OCI-LY3 (cell line): ENCODE data around the gene ANKRD31.

ENCODE experiments used
- H2AFZ ChIP-seq: fragments of 200-600, 300-600 bp; shearing (Covaris generic); 2 replicates; pipeline ENCODE4 v1.6.0; 2014; ENCODE audit warnings: antibody characterized with exemption, low read depth, low read length
- H3K27ac ChIP-seq: fragments of 200-600, 300-600 bp; sonication (generic); 2 replicates; pipeline ENCODE4 v1.5.1; 2014; ENCODE audit warnings: mild to moderate bottlenecking, low read length, moderate library complexity, mixed read lengths
- H3K27me3 ChIP-seq: fragments of 200-600, 300-600 bp; sonication (generic); 2 replicates; pipeline ENCODE4 v1.6.1; 2014; ENCODE audit warnings: low read depth, low read length, mixed read lengths
- H3K36me3 ChIP-seq: fragments of 200-600, 300-600 bp; sonication (generic); replicated peaks from 2 replicates; pipeline ENCODE3; 2014; ENCODE audit warnings: low read depth, low read length, mixed read lengths
- H3K4me1 ChIP-seq: fragments of 300-600, 200-600 bp; sonication (generic); 2 replicates; pipeline ENCODE4 v1.6.1; 2014; ENCODE audit warnings: low read length, mixed read lengths
- H3K4me2 ChIP-seq: fragments of 200-600, 300-600 bp; sonication (generic); 2 replicates; pipeline ENCODE4 v1.6.1; 2014; ENCODE audit warnings: low read length, mixed read lengths
- H3K4me3 ChIP-seq: fragments of 300-600, 200-600 bp; sonication (generic); 2 replicates; pipeline ENCODE4 v1.5.1; 2014; ENCODE audit warnings: antibody characterized with exemption, mild to moderate bottlenecking, low read length, moderate library complexity
- H3K79me2 ChIP-seq: fragments of 300-600, 200-600 bp; shearing (Covaris generic); 2 replicates; pipeline ENCODE4 v1.6.1; 2014; ENCODE audit warnings: mild to moderate bottlenecking, low read length, mixed read lengths
- H3K9ac ChIP-seq: fragments of 300-600, 200-600 bp; shearing (Covaris generic); 2 replicates; pipeline ENCODE4 v1.6.0; 2014; ENCODE audit warnings: mild to moderate bottlenecking, low read length, moderate library complexity
- H3K9me3 ChIP-seq: fragments of 200-600, 300-600 bp; shearing (Covaris generic); 2 replicates; pipeline ENCODE4 v1.6.1; 2014; ENCODE audit warnings: low read length, mixed read lengths; ENCODE audit not compliant: insufficient read depth
- H4K20me1 ChIP-seq: fragments of 200-600, 300-600 bp; sonication (generic); 2 replicates; pipeline ENCODE4 v1.6.1; 2016; ENCODE audit warnings: low read length, mixed read lengths; ENCODE audit not compliant: insufficient read depth
- EZH2phosphoT487 ChIP-seq: fragments of 200-600 bp; shearing (Covaris generic); IDR thresholded peaks from 2 replicates; pipeline ENCODE4 v1.6.1; 2018; ENCODE audit warnings: antibody characterized with exemption, mixed run types, low read depth
- TF ChIP-seq, protein P1 (sequence below): fragments of 200-600, 300-600 bp; sonication (generic); IDR thresholded peaks from 2 replicates; pipeline ENCODE4 v1.5.1; 2014; ENCODE audit warnings: antibody characterized with exemption, low read length, low read depth

Gene ANKRD31

DNA sequence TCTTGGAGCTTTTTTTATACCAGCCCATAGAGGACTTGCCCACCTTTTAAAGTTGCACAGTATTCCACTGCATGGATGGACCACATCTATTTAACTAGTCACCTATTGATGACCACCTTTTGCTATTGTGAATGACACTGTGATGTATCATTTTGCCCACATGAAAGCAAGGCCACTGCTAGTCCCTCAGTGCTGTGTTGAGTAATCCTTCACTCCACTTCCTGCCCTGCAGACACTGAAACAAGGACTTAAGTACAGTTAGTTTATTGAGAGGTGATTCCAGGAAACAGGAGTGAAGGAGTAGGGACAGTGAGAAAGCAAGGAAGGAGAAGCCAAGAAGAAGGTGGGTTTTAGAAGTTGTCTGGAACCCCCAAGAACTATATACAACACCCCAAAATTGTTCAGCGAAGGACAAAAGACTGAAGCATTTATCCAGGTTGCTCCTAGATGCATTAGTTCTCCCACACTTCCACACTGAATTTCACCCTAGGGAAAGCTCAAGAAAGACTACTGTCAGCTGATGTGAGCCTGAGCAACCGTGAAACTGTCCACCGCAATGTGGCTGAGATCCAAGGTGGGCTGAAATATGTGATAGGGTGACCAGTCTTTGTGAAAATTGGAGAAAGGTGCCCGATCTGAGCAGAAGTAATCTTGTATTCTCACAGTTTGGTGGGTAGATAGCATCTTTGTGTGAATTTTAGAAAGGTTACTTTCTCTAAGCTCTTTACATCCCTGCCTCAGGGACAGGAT is 45.2 kb upstream of the ANKRD31 start:
- H3K4me2 ChIP-seq: no peak overlapping the region
- no peak overlapping the region for H2AFZ ChIP-seq
- H3K9ac ChIP-seq: no peak overlapping the region
- H3K9me3 ChIP-seq: no peaks in the 10 kb centered on the region
- H3K36me3 ChIP-seq: no peaks in the 10 kb centered on the region
- no peaks in the 10 kb centered on the region for H3K27me3 ChIP-seq
- H3K4me1 ChIP-seq: no peaks in the 10 kb centered on the region
- no peak overlapping the region for H3K27ac ChIP-seq
- H3K79me2 ChIP-seq: no peaks in the 10 kb centered on the region
- H3K4me3 ChIP-seq: no peak overlapping the region
- TF ChIP-seq EZH2phosphoT487: no peak
- TF ChIP-seq, protein P1, sequence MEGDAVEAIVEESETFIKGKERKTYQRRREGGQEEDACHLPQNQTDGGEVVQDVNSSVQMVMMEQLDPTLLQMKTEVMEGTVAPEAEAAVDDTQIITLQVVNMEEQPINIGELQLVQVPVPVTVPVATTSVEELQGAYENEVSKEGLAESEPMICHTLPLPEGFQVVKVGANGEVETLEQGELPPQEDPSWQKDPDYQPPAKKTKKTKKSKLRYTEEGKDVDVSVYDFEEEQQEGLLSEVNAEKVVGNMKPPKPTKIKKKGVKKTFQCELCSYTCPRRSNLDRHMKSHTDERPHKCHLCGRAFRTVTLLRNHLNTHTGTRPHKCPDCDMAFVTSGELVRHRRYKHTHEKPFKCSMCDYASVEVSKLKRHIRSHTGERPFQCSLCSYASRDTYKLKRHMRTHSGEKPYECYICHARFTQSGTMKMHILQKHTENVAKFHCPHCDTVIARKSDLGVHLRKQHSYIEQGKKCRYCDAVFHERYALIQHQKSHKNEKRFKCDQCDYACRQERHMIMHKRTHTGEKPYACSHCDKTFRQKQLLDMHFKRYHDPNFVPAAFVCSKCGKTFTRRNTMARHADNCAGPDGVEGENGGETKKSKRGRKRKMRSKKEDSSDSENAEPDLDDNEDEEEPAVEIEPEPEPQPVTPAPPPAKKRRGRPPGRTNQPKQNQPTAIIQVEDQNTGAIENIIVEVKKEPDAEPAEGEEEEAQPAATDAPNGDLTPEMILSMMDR: no peak
- H4K20me1 ChIP-seq: no peaks in the 10 kb centered on the region

GRCh38 chr5:75279321-75279720 is 42.6 kb upstream of the ANKRD31 start:
- Histone ChIP-seq H2AFZ (no peak overlapping the region), H3K9me3 (no peaks in the 10 kb centered on the region), H3K4me3 (no peak overlapping the region), H3K27ac (no peak overlapping the region), H3K4me1 (no peaks in the 10 kb centered on the region), H3K4me2 (no peak overlapping the region), H4K20me1 (no peaks in the 10 kb centered on the region), H3K79me2 (no peaks in the 10 kb centered on the region), H3K36me3 (no peaks in the 10 kb centered on the region), H3K9ac (no peak overlapping the region), H3K27me3 (no peaks in the 10 kb centered on the region)
- TF ChIP-seq EZH2phosphoT487: no peak
- TF ChIP-seq, protein P1: no peak

GRCh38 chr5:75277463-75277862 is 40.8 kb upstream of the ANKRD31 start:
- no peak overlapping the region for H3K4me3 ChIP-seq
- H3K4me2 ChIP-seq: no peak overlapping the region
- TF ChIP-seq, protein P1: no peak
- TF ChIP-seq EZH2phosphoT487: no peak
- H3K36me3 ChIP-seq: no peaks in the 10 kb centered on the region
- no peak overlapping the region for H2AFZ ChIP-seq
- no peak overlapping the region for H3K9ac ChIP-seq
- H3K27me3 ChIP-seq: no peaks in the 10 kb centered on the region
- no peaks in the 10 kb centered on the region for H3K4me1 ChIP-seq
- H3K9me3 ChIP-seq: no peaks in the 10 kb centered on the region
- H3K79me2 ChIP-seq: no peaks in the 10 kb centered on the region
- no peak overlapping the region for H3K27ac ChIP-seq
- no peaks in the 10 kb centered on the region for H4K20me1 ChIP-seq

GRCh38 chr5:75275756-75276155 is 39.1 kb upstream of the ANKRD31 start:
- no peak overlapping the region for H2AFZ ChIP-seq
- H3K27ac ChIP-seq: no peak overlapping the region
- H3K4me2 ChIP-seq: no peak overlapping the region
- no peak overlapping the region for H3K9ac ChIP-seq
- no peaks in the 10 kb centered on the region for H4K20me1 ChIP-seq
- H3K4me1 ChIP-seq: no peaks in the 10 kb centered on the region
- H3K36me3 ChIP-seq: no peaks in the 10 kb centered on the region
- no peaks in the 10 kb centered on the region for H3K79me2 ChIP-seq
- H3K4me3 ChIP-seq: no peak overlapping the region
- no peaks in the 10 kb centered on the region for H3K9me3 ChIP-seq
- no peak for TF ChIP-seq EZH2phosphoT487
- TF ChIP-seq, protein P1: no peak
- no peaks in the 10 kb centered on the region for H3K27me3 ChIP-seq
